ENCODE results near the gene TULP1. TPM values are rescaled to one million over a fixed set of nuclear protein-coding genes. Genes with fewer than 3 reads are reported as not detected.

Gene TULP1
- total and polyA plus RNA-seq, 2 of the 13 experiments (the other 11 are each of a cell fraction or from before 2014, with no cell fraction given): not detected

DNA sequence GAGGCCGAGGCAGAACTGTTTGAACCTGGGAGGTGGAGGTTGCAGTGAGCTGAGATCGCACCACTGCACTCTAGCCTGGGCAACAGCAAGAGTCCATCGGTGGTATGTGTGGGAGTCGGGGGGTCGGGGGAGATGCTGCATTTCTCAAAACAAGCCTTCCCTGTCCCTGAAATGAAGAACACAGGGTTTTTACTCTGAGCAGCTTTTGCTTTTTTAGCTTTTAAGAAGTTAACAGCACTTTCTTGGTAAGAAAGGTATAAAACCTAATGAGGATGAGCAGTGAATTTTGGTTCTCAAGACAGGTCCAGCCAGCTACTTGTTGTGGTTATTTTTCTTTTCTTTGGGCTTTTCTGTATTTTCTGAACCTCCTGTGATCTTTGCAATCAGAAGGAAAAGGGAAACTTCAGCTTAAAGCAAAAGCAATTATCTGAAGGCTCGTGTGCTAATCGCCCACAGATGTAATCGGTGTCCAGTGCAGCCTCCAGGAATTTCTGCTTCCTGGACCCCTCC lies 40.8 kb downstream of the TULP1 start:
- Histone ChIP-seq H3K36me3 (replicated peaks in 1 of 2; ENCODE audit: control insufficient read depth in 1 of 2, insufficient read depth in 2 of 2, low read length in 2 of 2) (peaks cover 5 to 31% of the 10 kb centered on the region in 2 experiments), H4K20me1 (ENCODE audit: insufficient read depth, low read length) (peaks cover 51% of the 10 kb centered on the region), H3K4me1 (ENCODE audit: insufficient read depth, low read length) (peaks cover 52% of the 10 kb centered on the region), H2AFZ (ENCODE audit: low read length) (no peak overlapping the region), H3K27me3 (ENCODE audit: control insufficient read depth in 1 of 2, insufficient read depth in 2 of 2, low read length in 2 of 2) (no peaks in the 10 kb centered on the region; a peak in 1 of 5 replicates), H3K27ac (ENCODE audit: extremely low read length, insufficient read depth, low read length) (peak overlapping the region; percentile 23), H3K4me3 (replicated peaks in 1 of 3; ENCODE audit: insufficient read depth in 1 of 3, low read depth in 2 of 3, low read length in 3 of 3) (no peak overlapping the region), H3K4me2 (ENCODE audit: low read depth, low read length) (0 out of 2 replicates have a peak overlapping the region, but pooled peaks have one; percentile 1), H3K9ac (ENCODE audit: insufficient read depth, low read depth, low read length) (no peak overlapping the region), H3K9me3 (ENCODE audit: low read length) (no peaks in the 10 kb centered on the region), H3K79me2 (ENCODE audit: insufficient read depth, low read length) (peaks cover 30% of the 10 kb centered on the region)
- no peak for FAIRE-seq
- ChIA-PET POLR2A (interaction anchor here (0.7 to 9.7 kb wide), 9 partner anchors 9 to 268 kb away, joined by 3 to 88 read pairs (median 4); partner anchors contain the start of genes FANCE, PPARD and TEAD3), CTCF (ENCODE audit: low intra/inter-chr PET ratio, low total read pairs) (no interaction called here)
- 80% methylated on average over 8 of the region's 8 CpGs for WGBS (ENCODE audit: low lambda C conversion rate)
- no TSS peak for BruUV-seq (replicated peaks)
- in situ Hi-C loops (cut with HindIII; ENCODE audit: extremely low pct_ligation_motif_present, low pct_unique_long_range_greater_than_20kb) (no loop called here), intact Hi-C loops (cut with micrococcal nuclease; ENCODE audit: unreplicated experiment) (no loop called here)
- no peak for ATAC-seq
- no peak for DNase-seq (ENCODE audit: low spot score)
- TF ChIP-seq, protein P1, sequence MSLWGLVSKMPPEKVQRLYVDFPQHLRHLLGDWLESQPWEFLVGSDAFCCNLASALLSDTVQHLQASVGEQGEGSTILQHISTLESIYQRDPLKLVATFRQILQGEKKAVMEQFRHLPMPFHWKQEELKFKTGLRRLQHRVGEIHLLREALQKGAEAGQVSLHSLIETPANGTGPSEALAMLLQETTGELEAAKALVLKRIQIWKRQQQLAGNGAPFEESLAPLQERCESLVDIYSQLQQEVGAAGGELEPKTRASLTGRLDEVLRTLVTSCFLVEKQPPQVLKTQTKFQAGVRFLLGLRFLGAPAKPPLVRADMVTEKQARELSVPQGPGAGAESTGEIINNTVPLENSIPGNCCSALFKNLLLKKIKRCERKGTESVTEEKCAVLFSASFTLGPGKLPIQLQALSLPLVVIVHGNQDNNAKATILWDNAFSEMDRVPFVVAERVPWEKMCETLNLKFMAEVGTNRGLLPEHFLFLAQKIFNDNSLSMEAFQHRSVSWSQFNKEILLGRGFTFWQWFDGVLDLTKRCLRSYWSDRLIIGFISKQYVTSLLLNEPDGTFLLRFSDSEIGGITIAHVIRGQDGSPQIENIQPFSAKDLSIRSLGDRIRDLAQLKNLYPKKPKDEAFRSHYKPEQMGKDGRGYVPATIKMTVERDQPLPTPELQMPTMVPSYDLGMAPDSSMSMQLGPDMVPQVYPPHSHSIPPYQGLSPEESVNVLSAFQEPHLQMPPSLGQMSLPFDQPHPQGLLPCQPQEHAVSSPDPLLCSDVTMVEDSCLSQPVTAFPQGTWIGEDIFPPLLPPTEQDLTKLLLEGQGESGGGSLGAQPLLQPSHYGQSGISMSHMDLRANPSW (CRISPR knock-in tag; IDR thresholded peaks at IDR 0.05; ENCODE audit: borderline replicate concordance): no peak
- TF ChIP-seq HOXD1 (CRISPR knock-in tag; IDR thresholded peaks at IDR 0.05) (no peak), ZNF460 (CRISPR knock-in tag; IDR thresholded peaks at IDR 0.05; ENCODE audit: borderline replicate concordance) (peak; percentile 74; the same call in 1 of the 2 replicates), RCOR2 (CRISPR knock-in tag; IDR thresholded peaks at IDR 0.05) (no peak), CCDC6 (CRISPR knock-in tag; IDR thresholded peaks at IDR 0.05) (0 out of 2 replicates have a peak, but pooled peaks have one; percentile 24), ZNF367 (CRISPR knock-in tag; IDR thresholded peaks at IDR 0.05; ENCODE audit: borderline replicate concordance) (no peak), TEAD2 (CRISPR knock-in tag; IDR thresholded peaks at IDR 0.05) (no peak), U2AF2 (IDR thresholded peaks at IDR 0.05; ENCODE audit: low read depth, low read length) (no peak), PHF21A (CRISPR knock-in tag; IDR thresholded peaks at IDR 0.05) (no peak), ZC3H4 (CRISPR knock-in tag; IDR thresholded peaks at IDR 0.05; ENCODE audit: borderline replicate concordance) (peak; percentile 76; the same call in 1 of the 2 replicates), JARID2 (CRISPR knock-in tag; IDR thresholded peaks at IDR 0.05; ENCODE audit: insufficient replicate concordance) (no peak), SYNCRIP (IDR thresholded peaks at IDR 0.05; ENCODE audit: insufficient read depth, low read depth, low read length) (no peak), SP2 (CRISPR knock-in tag; IDR thresholded peaks at IDR 0.05) (no peak), ZNF776 (CRISPR knock-in tag; IDR thresholded peaks at IDR 0.05) (no peak), SSRP1 (CRISPR knock-in tag; IDR thresholded peaks at IDR 0.05) (peak; percentile 37; the same call in 1 of the 2 replicates), ZNF234 (CRISPR knock-in tag; conservative IDR thresholded peaks at IDR 0.05) (no peak), TBP (CRISPR knock-in tag; IDR thresholded peaks at IDR 0.05) (no peak), SETDB1 (CRISPR knock-in tag; IDR thresholded peaks at IDR 0.05; ENCODE audit: borderline replicate concordance) (no peak)
- TF ChIP-seq, protein P2, sequence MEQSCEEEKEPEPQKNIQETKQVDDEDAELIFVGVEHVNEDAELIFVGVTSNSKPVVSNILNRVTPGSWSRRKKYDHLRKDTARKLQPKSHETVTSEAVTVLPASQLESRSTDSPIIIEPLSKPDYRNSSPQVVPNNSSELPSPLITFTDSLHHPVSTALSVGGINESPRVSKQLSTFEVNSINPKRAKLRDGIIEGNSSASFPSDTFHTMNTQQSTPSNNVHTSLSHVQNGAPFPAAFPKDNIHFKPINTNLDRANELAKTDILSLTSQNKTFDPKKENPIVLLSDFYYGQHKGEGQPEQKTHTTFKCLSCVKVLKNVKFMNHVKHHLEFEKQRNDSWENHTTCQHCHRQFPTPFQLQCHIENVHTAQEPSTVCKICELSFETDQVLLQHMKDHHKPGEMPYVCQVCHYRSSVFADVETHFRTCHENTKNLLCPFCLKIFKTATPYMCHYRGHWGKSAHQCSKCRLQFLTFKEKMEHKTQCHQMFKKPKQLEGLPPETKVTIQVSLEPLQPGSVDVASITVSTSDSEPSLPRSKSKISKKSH (CRISPR knock-in tag; IDR thresholded peaks at IDR 0.05; ENCODE audit: borderline replicate concordance): 0 out of 2 replicates have a peak, but pooled peaks have one; percentile 32
- TF ChIP-seq, protein P3, sequence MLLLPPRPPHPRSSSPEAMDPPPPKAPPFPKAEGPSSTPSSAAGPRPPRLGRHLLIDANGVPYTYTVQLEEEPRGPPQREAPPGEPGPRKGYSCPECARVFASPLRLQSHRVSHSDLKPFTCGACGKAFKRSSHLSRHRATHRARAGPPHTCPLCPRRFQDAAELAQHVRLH (CRISPR knock-in tag; IDR thresholded peaks at IDR 0.05; ENCODE audit: borderline replicate concordance, low read depth): 0 out of 2 replicates have a peak, but pooled peaks have one; percentile 13
